Activated CD8-positive, alpha-beta memory T cell treated with anti-CD3 and anti-CD28 coated beads, Interleukin-2, amount 50 U/mL, for 24 hours (primary cell): ENCODE results near the gene MRPS30.
"Not testable (repeated sequence)": the region's sequence is repeated elsewhere in the genome, so short reads cannot be mapped to it uniquely, and the experiment has no call there.

Experiments
- DNase-seq: peaks from one replicate; pipeline ENCODE4 v3.0.0-alpha.2; 2020; ENCODE audit errors: extremely low read depth

MRPS30 gene

GRCh38 chr5:44808435-44809214 is at the start of gene MRPS30:
Gene MRPS30 (plus strand): TSS chr5:44808947. CDS start chr5:44808963, 16 bp downstream.
- peak; percentile 77 for DNase-seq

GRCh38 chr5:44769200-44769876 is 39.4 kb upstream of the MRPS30 start:
- no peak for DNase-seq

GRCh38 chr5:44769877-44770209 is 38.9 kb upstream of the MRPS30 start:
- no peak for DNase-seq

GRCh38 chr5:44770780-44771717 is 37.7 kb upstream of the MRPS30 start:
- no peak for DNase-seq

- not testable (repeated sequence) for DNase-seq
Measured at GRCh38 chr5:44772397-44772796, 36.4 kb upstream of the MRPS30 start.

- DNase-seq = no peak
Measured at GRCh38 chr5:44774279-44774880, 34.4 kb upstream of the MRPS30 start.

- DNase-seq = no peak
Measured at GRCh38 chr5:44779167-44779566, 29.6 kb upstream of the MRPS30 start.

- DNase-seq = no peak
Measured at GRCh38 chr5:44783634-44784315, 25.0 kb upstream of the MRPS30 start.

GRCh38 chr5:44787731-44788130 is 21.0 kb upstream of the MRPS30 start:
- no peak for DNase-seq

GRCh38 chr5:44789372-44789995 is 19.3 kb upstream of the MRPS30 start:
- DNase-seq = not testable (repeated sequence)

GRCh38 chr5:44792031-44792673 is 16.6 kb upstream of the MRPS30 start:
- DNase-seq = not testable (repeated sequence)

GRCh38 chr5:44794371-44794770 is 14.4 kb upstream of the MRPS30 start:
- no peak for DNase-seq

GRCh38 chr5:44795496-44795895 is 13.3 kb upstream of the MRPS30 start:
- DNase-seq = no peak

- DNase-seq = no peak
Measured at GRCh38 chr5:44797841-44798240, 10.9 kb upstream of the MRPS30 start.

GRCh38 chr5:44801992-44802391 is 6.8 kb upstream of the MRPS30 start:
- no peak for DNase-seq

GRCh38 chr5:44806608-44807007 is 2.1 kb upstream of the MRPS30 start:
- no peak for DNase-seq

GRCh38 chr5:44807269-44807668 is 1.5 kb upstream of the MRPS30 start:
- no peak for DNase-seq

GRCh38 chr5:44809215-44809955 is 638 bp downstream of the MRPS30 start:
- no peak for DNase-seq

GRCh38 chr5:44809956-44810420 is 1.2 kb downstream of the MRPS30 start:
- DNase-seq = no peak
